H1 (cell line): Measurements from ENCODE around the gene SLC27A5. TPM values are rescaled to one million over a fixed set of nuclear protein-coding genes. Genes with fewer than 3 reads are reported as not detected.
A peak's percentile ranks its signal among the peaks of the same experiment; 100 is the strongest.

ENCODE experiments used
- CEBPB ChIP-seq: IDR thresholded peaks from 2 replicates; pipeline ENCODE4 v1.6.1; 2012; ENCODE audit warnings: low read depth, low read length
- CHD2 ChIP-seq: IDR thresholded peaks from 2 replicates; pipeline ENCODE4 v1.6.1; 2012; ENCODE audit warnings: low read length, improper control_type of control experiment
- CREB1 ChIP-seq: IDR thresholded peaks from 2 replicates; pipeline ENCODE4 v1.6.1; 2012; ENCODE audit warnings: inconsistent platforms
- CTBP2 ChIP-seq: IDR thresholded peaks from 2 replicates; pipeline ENCODE4 v1.7.0; 2011; ENCODE audit warnings: borderline replicate concordance, mild to moderate bottlenecking, moderate library complexity, mixed read lengths, low read length; ENCODE audit not compliant: insufficient read depth, insufficient read length
- CTCF ChIP-seq, 3 experiments: IDR thresholded peaks; 1 replicate in 2 of 3; 2 replicates in 1 of 3; pipeline versions ENCODE4 v1.5.1 to v1.6.1; 2011; ENCODE audit warnings: low read length in 3 of 3, mild to moderate bottlenecking in 3 of 3, inconsistent platforms in 2 of 3, low read depth in 1 of 3, moderate library complexity in 1 of 3; ENCODE audit not compliant: insufficient read depth in 1 of 3; ENCODE audit errors: control extremely low read depth in 1 of 3
- E2F6 ChIP-seq: IDR thresholded peaks from 2 replicates; pipeline ENCODE4 v1.6.1; 2012; ENCODE audit warnings: inconsistent platforms
- FOSL1 ChIP-seq: IDR thresholded peaks from 2 replicates; pipeline ENCODE4 v1.6.1; 2011; ENCODE audit warnings: mild to moderate bottlenecking, low read depth, low read length, moderate library complexity; ENCODE audit not compliant: insufficient read depth
- GTF2F1 ChIP-seq: IDR thresholded peaks from 2 replicates; pipeline ENCODE4 v1.6.1; 2012; ENCODE audit warnings: low read depth, low read length, improper control_type of control experiment, borderline replicate concordance
- KDM4A ChIP-seq: IDR thresholded peaks from one replicate; pipeline ENCODE4 v1.7.1; 2012; ENCODE audit warnings: low read depth, mild to moderate bottlenecking, moderate library complexity, low read length, inconsistent platforms; ENCODE audit not compliant: severe bottlenecking
- POLR2A ChIP-seq, 2 experiments: IDR thresholded peaks; 1 replicate in 1 of 2; 2 replicates in 1 of 2; pipeline ENCODE4 v1.6.1; 2011; ENCODE audit warnings: low read depth in 2 of 2, low read length in 2 of 2, mild to moderate bottlenecking in 2 of 2; ENCODE audit errors: control extremely low read depth in 1 of 2
- POLR2AphosphoS5 ChIP-seq: IDR thresholded peaks from 2 replicates; pipeline ENCODE4 v1.6.1; 2011; ENCODE audit warnings: low read depth, low read length
- RAD21 ChIP-seq, 2 experiments: IDR thresholded peaks in 1 of 2; conservative IDR thresholded peaks in 1 of 2; 2 replicates each; pipeline ENCODE4 v1.6.1; 2011; ENCODE audit warnings: low read depth in 2 of 2, low read length in 2 of 2, improper control_type of control experiment in 1 of 2, inconsistent platforms in 1 of 2, mild to moderate bottlenecking in 1 of 2, moderate library complexity in 1 of 2
- SAP30 ChIP-seq: fragments of 300-600 bp; sonication (generic); IDR thresholded peaks from 2 replicates; pipeline ENCODE4 v1.7.1; 2012; ENCODE audit warnings: low read length, moderate library complexity, mild to moderate bottlenecking, inconsistent platforms; ENCODE audit not compliant: insufficient read depth, insufficient replicate concordance
- SP4 ChIP-seq: IDR thresholded peaks from 2 replicates; pipeline ENCODE4 v1.6.1; 2012; ENCODE audit warnings: low read length, inconsistent platforms
- SRF ChIP-seq: IDR thresholded peaks from 2 replicates; pipeline ENCODE4 v1.6.1; 2011; ENCODE audit warnings: mild to moderate bottlenecking, low read depth, low read length, moderate library complexity
- TBP ChIP-seq: IDR thresholded peaks from 2 replicates; pipeline ENCODE4 v1.6.1; 2011; ENCODE audit warnings: low read depth, low read length, improper control_type of control experiment
- TCF12 ChIP-seq: IDR thresholded peaks from 2 replicates; pipeline ENCODE4 v1.6.1; 2011; ENCODE audit warnings: low read depth, mild to moderate bottlenecking, low read length
- USF2 ChIP-seq: IDR thresholded peaks from 2 replicates; pipeline ENCODE4 v1.6.1; 2011; ENCODE audit warnings: low read length, improper control_type of control experiment
- ZNF274 ChIP-seq: IDR thresholded peaks from 2 replicates; pipeline ENCODE4 v1.7.0; 2012; ENCODE audit warnings: low read length, borderline replicate concordance; ENCODE audit errors: extremely low read depth
- polyA plus RNA-seq, 7 experiments: library from polyadenylated mRNA; depleted of rRNA in 3 of 7; stranded (reverse) in 5 of 7; unstranded in 2 of 7; fragments of >200 nt in 5 of 7; fragments of 200-250 nt in 2 of 7; gene quantifications; 1 replicate in 5 of 7; 2 replicates in 1 of 7; 4 replicates in 1 of 7; pipeline versions ENCODE4 v1.2.1 to v1.2.3, GENCODE V29; 2011 to 2013; ENCODE audit warnings: missing spikeins in 2 of 7, mixed read lengths in 2 of 7
- total RNA-seq: library from RNA; stranded (reverse); fragmentation: NEBNext Ultra II Directional; extraction: Animal tissue kit (Norgen Biotek cat#: 25700); gene quantifications from 2 replicates; pipeline ENCODE4 v1.2.1, GENCODE V29; 2021

Gene SLC27A5
- total and polyA plus RNA-seq, 2 of the 8 experiments (the other 6 are each of a cell fraction or from before 2014, with no cell fraction given) = 25.1 to 80.5 TPM

- no peak for TF ChIP-seq CTCF (IDR thresholded peaks at IDR 0.05; ENCODE audit: control extremely low read depth in 1 of 3, insufficient read depth in 1 of 3, low read depth in 1 of 3, low read length in 3 of 3)
- TF ChIP-seq SRF = 0 out of 2 replicates have a peak, but pooled peaks have one; percentile 24
- TF ChIP-seq SP4 = peak; percentile 96
- TF ChIP-seq ZNF274 = no peak
- TF ChIP-seq KDM4A = peak; percentile 70
- TF ChIP-seq TCF12 = no peak
- TF ChIP-seq POLR2A (IDR thresholded peaks at IDR 0.05; ENCODE audit: control extremely low read depth in 1 of 2, low read depth in 2 of 2, low read length in 2 of 2) = no peak
- no peak for TF ChIP-seq CHD2
- TF ChIP-seq E2F6 = peak; percentile 75
- TF ChIP-seq TBP = peak; percentile 83
- TF ChIP-seq GTF2F1 = no peak
- no peak for TF ChIP-seq USF2
- TF ChIP-seq CEBPB = 0 out of 2 replicates have a peak, but pooled peaks have one; percentile 2
- TF ChIP-seq FOSL1 = no peak
- no peak; the same call in 1 of the 2 replicates for TF ChIP-seq POLR2AphosphoS5
- no peak for TF ChIP-seq CTBP2
- TF ChIP-seq CREB1 = peak; percentile 85
- peak; percentile 59 for TF ChIP-seq SAP30
- TF ChIP-seq RAD21 (IDR thresholded peaks at IDR 0.05 in 1 of 2, conservative IDR thresholded peaks at IDR 0.05 in 1 of 2; ENCODE audit: low read depth in 2 of 2, low read length in 2 of 2) = peak in 1 of 2 experiments; percentile 4; a peak in 1 of 4 replicates
Observed at GRCh38 chr19:58499021-58499927, 12.5 kb downstream of the SLC27A5 start (continued).
